Measurements from ENCODE around the gene ZNF337. TPM values are rescaled to one million over a fixed set of nuclear protein-coding genes. Genes with fewer than 3 reads are reported as not detected.

ZNF337 gene
- 10.5 and 15.7 TPM in 2 replicates for total RNA-seq

DNA sequence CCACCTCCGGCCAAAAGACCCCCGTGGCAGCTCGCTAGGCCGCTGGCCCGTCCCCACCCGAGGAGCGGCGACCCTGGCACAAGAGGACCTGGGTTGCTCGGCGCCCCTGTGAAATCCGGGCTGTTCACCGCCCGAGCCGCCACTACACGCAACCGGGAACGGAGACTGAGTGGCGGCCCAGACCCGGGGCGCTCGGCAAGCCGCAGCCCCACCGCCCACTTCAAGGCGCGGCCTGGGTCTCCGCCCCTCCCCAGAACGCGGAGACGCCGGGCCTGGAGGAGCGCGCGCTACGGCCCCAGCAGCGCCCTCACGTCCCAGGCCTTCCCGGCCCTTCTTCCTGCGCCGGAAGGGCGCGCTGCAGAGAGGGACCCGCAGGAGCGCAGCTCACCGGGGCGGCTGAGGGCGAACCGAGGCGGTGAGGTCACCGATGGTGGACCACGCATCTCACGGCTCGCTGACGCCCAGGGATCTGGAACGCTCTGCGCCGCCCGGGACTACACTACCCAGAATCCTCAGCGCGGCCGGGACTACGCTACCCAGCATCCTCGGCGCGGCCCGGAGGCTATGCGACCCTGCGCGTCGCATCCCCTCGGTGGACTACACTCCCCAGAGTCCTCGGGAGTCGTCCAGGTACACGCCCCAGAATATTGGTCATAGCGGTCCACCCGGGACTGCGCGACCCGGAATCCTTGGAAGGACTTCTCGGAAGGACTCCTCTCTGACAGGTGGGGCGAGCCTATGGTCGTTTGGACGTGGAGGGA is at the start of gene ZNF337:
TSS of gene ZNF337 (minus strand) at position 483 of the 761 bp plus-strand sequence. CDS start 10,436 bp downstream, outside the sequence.

Small RNAs within 50 kb of the gene (small RNA-seq; reads per million reads assigned to genes)
- not detected for gene RN7SL594P

Other genes starting within 250 kb of the ZNF337 start
- 14.3 and 23.6 TPM in 2 replicates for gene NINL, start 111.3 kb downstream of the ZNF337 start, total RNA-seq
- 5.9 and 7.9 TPM in 2 replicates for gene NANP, start 72.8 kb downstream of the ZNF337 start, total RNA-seq

All from placental epithelial cell (primary cell).